Measurements from ENCODE around the gene ADORA1.

The ADORA1 gene

GRCh38 chr1:203169770-203170520 is 42.4 kb downstream of the ADORA1 start:
- no peak for DNase-seq (ENCODE audit: insufficient read length, low spot score)
- TF ChIP-seq POLR2A (IDR thresholded peaks at IDR 0.05; ENCODE audit: low read depth, low read length) = no peak
- no peak for FAIRE-seq

GRCh38 chr1:203170625-203171330 is 43.3 kb downstream of the ADORA1 start:
- TF ChIP-seq POLR2A (IDR thresholded peaks at IDR 0.05; ENCODE audit: low read depth, low read length) = no peak
- FAIRE-seq (no peak), DNase-seq (ENCODE audit: insufficient read length, low spot score) (no peak)

- no peak for FAIRE-seq
- no peak for TF ChIP-seq POLR2A (IDR thresholded peaks at IDR 0.05; ENCODE audit: low read depth, low read length)
- DNase-seq (ENCODE audit: insufficient read length, low spot score) = no peak
Measured at GRCh38 chr1:203171341-203172183, 44.0 kb downstream of the ADORA1 start.

GRCh38 chr1:203172184-203173010 is 44.9 kb downstream of the ADORA1 start:
- DNase-seq (ENCODE audit: insufficient read length, low spot score) (peak; percentile 84), FAIRE-seq (no peak)
- TF ChIP-seq POLR2A (IDR thresholded peaks at IDR 0.05; ENCODE audit: low read depth, low read length) = no peak

- FAIRE-seq (no peak), DNase-seq (ENCODE audit: insufficient read length, low spot score) (no peak)
- TF ChIP-seq POLR2A (IDR thresholded peaks at IDR 0.05; ENCODE audit: low read depth, low read length) = no peak
Measured at GRCh38 chr1:203173011-203173555, 45.6 kb downstream of the ADORA1 start.

- DNase-seq (ENCODE audit: insufficient read length, low spot score) = no peak
- FAIRE-seq = no peak
- no peak for TF ChIP-seq POLR2A (IDR thresholded peaks at IDR 0.05; ENCODE audit: low read depth, low read length)
Measured at GRCh38 chr1:203173566-203173965, 46.0 kb downstream of the ADORA1 start.

- FAIRE-seq (no peak), DNase-seq (ENCODE audit: insufficient read length, low spot score) (no peak)
- TF ChIP-seq POLR2A (IDR thresholded peaks at IDR 0.05; ENCODE audit: low read depth, low read length) = no peak
Measured at GRCh38 chr1:203174324-203174985, 46.9 kb downstream of the ADORA1 start.

GRCh38 chr1:203175237-203175826 is 47.8 kb downstream of the ADORA1 start, which contains the start of gene MYBPH:
Gene MYBPH, minus strand, starts transcription at chr1:203175826. Its CDS starts 71 bp downstream, at chr1:203175755.
- FAIRE-seq = no peak

GRCh38 chr1:203175827-203176241 is 48.3 kb downstream of the ADORA1 start:
- no peak for DNase-seq (ENCODE audit: insufficient read length, low spot score)

More at GRCh38 chr1:203175237-203175826, 47.8 kb downstream of the ADORA1 start, which contains the start of gene MYBPH:
- no peak for TF ChIP-seq POLR2A (IDR thresholded peaks at IDR 0.05; ENCODE audit: low read depth, low read length)
- DNase-seq (ENCODE audit: insufficient read length, low spot score) = no peak

GRCh38 chr1:203176273-203177035 is 48.9 kb downstream of the ADORA1 start:
- no peak for FAIRE-seq
- TF ChIP-seq POLR2A (IDR thresholded peaks at IDR 0.05; ENCODE audit: low read depth, low read length) = no peak
- DNase-seq (ENCODE audit: insufficient read length, low spot score) = no peak

More at GRCh38 chr1:203175827-203176241, 48.3 kb downstream of the ADORA1 start:
- FAIRE-seq = no peak
- TF ChIP-seq POLR2A (IDR thresholded peaks at IDR 0.05; ENCODE audit: low read depth, low read length) = no peak

GRCh38 chr1:203177036-203177405 is 49.5 kb downstream of the ADORA1 start:
- FAIRE-seq = no peak
- TF ChIP-seq POLR2A (IDR thresholded peaks at IDR 0.05; ENCODE audit: low read depth, low read length) = no peak
- DNase-seq (ENCODE audit: insufficient read length, low spot score) = no peak
